HG03045 (cell line): Measurements from ENCODE around the gene IRF7.

Experiments used
- ATAC-seq: cut with Tn5 transposase; IDR thresholded peaks from one replicate; pipeline ENCODE4 v1.9.1; 2021; ENCODE audit warnings: mild to moderate bottlenecking, moderate library complexity; ENCODE audit not compliant: unreplicated experiment

Gene IRF7

DNA sequence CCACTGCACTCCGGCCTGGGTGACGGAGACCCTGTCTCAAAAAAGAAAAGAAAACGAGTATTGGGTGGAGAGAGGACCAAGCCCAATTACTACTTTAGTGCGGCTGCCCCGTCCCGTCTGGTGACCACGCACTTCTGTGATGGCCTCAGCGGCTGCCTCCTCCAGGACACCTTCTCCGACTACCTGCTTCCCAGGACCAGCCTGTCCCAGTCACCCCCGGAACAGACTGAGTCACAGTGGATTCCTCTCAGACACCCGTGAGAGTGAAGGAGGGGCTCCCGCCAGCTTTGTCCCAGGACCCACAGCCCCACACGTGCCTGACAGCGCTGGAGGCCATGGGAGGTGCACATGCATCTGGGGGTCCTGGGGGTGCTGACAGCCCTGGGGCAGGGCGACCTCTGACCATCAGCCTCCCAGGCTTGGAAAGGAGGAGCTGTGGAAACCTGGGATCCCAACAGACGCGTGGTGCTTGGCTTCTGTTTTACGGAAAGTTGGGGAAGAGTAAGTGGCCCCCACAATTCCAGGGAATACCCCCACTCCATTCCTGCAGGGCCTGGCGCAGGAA lies 26.1 kb upstream of the IRF7 start:
- no peak for ATAC-seq

- ATAC-seq = no peak
Measured at GRCh38 chr11:640021-640706, 24.4 kb upstream of the IRF7 start.

DNA sequence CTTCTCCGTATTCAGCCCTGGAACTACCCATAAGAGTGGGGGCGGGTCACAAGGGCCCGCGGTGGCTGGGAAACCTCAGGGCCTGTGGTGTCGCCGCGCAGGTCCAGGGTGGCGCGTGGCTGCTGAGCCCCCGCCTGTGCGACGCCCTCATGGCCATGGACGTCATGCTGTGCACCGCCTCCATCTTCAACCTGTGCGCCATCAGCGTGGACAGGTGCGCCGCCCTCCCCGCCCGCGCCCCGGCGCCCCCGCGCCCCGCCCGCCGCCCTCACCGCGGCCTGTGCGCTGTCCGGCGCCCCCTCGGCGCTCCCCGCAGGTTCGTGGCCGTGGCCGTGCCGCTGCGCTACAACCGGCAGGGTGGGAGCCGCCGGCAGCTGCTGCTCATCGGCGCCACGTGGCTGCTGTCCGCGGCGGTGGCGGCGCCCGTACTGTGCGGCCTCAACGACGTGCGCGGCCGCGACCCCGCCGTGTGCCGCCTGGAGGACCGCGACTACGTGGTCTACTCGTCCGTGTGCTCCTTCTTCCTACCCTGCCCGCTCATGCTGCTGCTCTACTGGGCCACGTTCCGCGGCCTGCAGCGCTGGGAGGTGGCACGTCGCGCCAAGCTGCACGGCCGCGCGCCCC lies 23.7 kb upstream of the IRF7 start:
- no peak for ATAC-seq

GRCh38 chr11:638631-639331 lies 23.0 kb upstream of the IRF7 start:
- ATAC-seq = no peak

DNA sequence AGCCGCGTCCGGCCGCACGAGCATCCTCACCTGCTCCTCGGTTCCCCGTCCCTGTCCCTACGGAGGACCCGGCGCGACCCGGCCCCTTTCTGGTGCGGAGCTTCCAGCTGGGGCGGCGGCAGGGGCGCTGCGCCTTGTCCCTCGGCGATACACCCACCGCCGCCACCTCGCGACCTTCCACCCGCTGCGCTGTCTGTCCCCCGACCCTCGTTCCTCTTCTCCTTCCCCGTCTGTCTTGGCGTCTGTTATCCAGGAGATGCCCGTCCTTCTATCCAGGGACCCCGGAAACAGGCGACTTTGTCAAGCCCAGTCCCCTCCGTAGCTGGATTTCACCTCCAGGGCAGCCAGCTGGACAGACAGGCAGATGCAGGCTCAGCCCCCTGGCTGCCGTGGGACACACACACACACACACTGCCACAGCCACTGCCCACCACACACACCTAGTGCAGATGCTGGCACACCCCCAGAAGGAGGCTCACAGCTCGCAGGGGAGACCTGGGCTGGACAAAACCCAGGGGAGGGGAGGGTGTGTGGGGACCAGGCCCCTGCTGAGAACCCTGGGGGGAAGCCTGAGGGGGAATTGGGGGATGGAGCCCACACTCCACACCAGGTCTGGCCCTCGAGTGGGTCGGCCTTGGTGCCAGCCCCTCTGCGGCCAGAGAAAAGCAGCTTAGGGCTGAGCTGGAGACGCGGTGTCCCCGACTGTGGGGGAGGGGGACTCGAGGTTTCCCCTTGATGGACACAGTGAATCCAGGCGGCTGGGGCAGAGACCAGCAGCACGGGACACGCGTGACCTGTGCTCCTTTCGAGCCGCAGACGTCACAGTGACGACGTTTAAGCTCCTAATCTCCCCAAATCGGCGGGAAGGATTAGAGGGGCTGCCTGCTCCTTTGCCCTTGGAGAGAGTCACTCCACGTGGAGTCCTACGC lies 22.1 kb upstream of the IRF7 start:
- no peak for ATAC-seq

DNA sequence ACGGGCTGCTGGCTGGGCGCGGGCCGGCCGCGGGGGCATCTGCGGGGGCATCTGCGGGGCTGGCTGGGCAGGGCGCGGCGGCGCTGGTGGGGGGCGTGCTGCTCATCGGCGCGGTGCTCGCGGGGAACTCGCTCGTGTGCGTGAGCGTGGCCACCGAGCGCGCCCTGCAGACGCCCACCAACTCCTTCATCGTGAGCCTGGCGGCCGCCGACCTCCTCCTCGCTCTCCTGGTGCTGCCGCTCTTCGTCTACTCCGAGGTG lies 21.5 kb upstream of the IRF7 start:
- no peak for ATAC-seq

GRCh38 chr11:636511-637332 lies 21.0 kb upstream of the IRF7 start, which contains the start of gene DRD4:
Gene DRD4, plus strand, starts transcription at chr11:637269. Its CDS starts 36 bp downstream, at chr11:637305.
- no peak for ATAC-seq

DNA sequence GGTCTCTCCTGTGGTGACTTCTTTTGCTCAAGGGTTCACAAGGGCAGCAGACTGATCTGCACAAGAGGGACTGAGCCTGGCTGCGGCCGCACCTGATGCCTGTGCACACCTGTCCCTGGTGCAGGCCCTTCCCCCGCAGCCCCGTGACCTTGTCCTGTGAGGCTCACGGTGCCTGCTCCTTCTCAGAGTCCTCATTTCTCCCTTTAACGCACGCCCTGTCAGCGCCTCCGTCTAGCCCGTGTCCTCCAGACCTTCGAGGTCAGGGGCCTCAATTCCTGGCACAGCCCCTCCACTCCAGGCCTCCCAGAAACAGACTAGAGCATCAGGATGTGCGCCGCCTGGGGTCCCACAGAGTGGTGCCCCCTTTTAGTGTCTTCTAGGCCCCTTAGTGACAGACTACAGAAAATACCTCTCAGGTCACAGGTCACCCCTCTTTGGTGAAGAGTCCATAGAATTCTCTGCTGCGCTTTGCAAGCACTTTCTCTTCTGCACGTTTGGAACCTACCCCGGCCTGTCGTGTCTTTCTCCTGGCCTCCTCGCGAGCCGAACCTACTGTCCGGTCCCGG lies 20.3 kb upstream of the IRF7 start:
- ATAC-seq = no peak

DNA sequence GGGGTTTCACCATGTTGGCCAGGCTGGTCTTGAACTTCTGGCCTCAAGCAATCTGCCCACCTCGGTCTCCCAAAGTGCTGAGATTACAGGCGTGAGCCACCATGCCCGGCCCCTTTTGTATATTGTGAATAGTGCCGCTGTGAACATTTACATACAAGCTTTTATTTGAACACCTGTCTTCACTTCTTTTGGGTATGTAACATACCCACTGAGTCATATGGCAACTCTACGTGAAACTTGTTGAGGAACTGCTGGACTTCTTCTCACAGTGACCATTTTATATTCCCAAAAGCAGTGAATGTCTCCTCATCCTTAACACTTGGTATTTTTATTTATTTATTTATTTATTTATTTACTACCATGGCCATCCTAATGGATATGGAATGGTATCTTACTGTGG lies 15.1 kb upstream of the IRF7 start:
- ATAC-seq = no peak

- no peak for ATAC-seq
Measured at GRCh38 chr11:629237-629583, 13.5 kb upstream of the IRF7 start.

- no peak for ATAC-seq
Measured at GRCh38 chr11:628056-628455, 12.3 kb upstream of the IRF7 start.

- no peak for ATAC-seq
Measured at GRCh38 chr11:627308-627576, 11.5 kb upstream of the IRF7 start.

DNA sequence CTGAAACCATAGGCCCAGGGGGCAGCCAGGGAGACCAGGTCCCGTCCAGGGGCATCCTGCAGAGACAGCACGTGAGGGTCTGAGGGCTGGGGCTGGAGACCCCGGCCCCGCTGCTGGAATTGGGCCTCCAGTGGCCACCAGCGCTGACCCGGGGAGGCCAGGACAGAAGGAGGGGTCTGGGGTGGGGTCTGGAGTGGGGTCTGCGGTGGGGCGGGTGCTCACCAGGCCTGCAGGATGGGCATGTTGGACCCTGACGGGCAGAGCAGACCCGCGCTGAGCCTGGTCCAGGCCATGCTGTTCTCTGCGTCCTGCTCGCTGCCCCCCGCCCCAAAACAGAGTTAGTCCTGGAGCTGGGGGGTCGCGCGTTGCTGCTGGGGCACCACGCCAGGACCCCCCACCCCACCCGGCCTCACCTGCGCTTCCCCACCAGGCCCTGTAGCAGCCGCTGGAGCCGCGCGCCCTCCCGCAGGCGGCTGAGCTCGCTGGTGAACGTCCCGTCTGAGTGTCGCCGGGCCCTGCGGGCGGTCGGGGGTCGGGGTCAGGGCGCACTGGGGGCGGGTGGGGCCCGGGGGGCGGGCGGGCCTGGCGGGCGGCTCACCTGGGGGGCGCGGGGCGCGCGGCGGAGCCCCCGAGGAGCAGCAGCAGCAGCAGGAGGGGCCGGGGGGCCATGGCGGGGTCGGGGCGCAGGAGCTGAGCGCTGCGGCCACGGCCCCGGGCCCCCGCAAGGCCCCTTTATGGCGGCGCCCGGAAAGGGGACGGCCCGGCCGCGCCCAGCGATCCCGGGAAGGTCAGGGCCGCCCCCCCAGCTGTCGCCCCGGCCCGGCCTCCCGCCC lies 10.9 kb upstream of the IRF7 start, which contains the start of gene SCT:
Gene SCT (minus strand): TSS at position 707 of the 833 bp plus-strand sequence. CDS start 38 bp downstream, at position 669.
- ATAC-seq = no peak

- ATAC-seq = no peak
Measured at GRCh38 chr11:625636-626268, 10.0 kb upstream of the IRF7 start.

GRCh38 chr11:624705-625635 lies 9.2 kb upstream of the IRF7 start, which contains the start of gene CDHR5:
Gene CDHR5, minus strand, starts transcription at chr11:624955. Its CDS starts 53 bp downstream, at chr11:624902.
- ATAC-seq = no peak

DNA sequence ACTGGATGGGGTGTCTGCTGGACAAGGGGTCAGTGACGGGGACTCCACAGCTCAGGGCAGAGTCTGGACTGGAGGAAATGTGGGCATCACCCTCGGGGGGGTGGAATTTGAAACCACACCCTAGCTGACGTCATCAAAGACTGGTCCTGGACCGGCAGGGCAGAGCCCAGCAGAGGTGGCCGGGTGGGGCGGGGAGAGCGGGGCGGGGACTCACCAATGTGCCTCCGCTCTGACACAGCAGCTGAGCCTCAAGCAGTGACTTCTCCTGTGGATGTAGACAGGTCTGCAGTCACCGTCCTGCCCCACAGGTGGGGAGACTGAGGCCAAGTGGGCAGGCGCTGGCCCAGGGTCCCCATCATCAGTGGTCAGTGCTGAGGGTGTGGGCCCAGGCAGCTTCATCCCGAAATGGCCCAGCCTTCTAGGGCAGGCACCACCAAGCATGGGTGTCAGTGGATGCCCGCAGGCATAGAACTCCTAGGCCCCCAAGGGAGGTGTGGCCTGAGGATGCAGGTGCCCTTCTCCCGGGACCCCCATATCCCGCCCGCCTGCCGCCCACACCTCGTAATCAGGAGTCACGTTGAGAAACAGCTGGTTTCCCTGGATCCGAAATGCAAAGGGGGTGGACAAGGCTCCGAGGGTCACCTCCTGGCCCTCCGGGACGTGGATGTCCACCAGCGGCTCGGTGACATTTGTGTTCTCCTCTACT lies 8.4 kb upstream of the IRF7 start:
- no peak for ATAC-seq

GRCh38 chr11:623349-623869 lies 7.7 kb upstream of the IRF7 start:
- no peak for ATAC-seq
